ENCODE measurements around the gene BMP6.

Gene BMP6

DNA sequence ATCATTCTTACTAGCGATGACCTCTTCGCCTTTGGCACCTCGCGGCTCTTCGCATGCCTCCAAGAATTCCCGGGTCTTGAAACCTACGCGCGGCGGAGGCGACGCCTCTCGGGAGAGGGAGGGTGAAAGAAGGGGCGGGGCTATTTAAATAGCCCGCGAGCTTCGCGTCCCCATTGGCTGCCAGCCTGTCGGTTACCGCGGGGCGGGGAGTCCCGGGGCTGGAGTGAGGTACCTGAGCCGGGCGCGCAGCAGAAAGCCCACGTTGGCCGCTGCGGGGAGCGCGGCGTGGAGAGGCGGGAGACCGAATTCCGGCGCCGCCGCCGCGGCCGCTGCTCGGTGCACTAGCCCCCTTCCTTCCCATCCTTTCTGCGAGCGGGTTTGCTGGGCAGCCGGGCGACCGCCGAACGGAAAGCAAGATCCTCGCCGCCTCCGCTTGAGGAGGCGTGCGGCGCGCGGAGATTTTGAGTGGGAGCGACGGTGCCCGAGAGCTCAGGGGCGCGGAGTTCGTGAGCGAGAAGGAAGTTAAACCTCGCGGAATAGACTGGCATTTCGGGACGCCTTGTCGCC is at the start of gene BMP6:
TSS of gene BMP6 (plus strand) at position 251 of the 567 bp plus-strand sequence. CDS start 857 bp downstream, outside the sequence.
- no peak for DNase-seq (ENCODE audit: low read depth in 2 of 2)

DNA sequence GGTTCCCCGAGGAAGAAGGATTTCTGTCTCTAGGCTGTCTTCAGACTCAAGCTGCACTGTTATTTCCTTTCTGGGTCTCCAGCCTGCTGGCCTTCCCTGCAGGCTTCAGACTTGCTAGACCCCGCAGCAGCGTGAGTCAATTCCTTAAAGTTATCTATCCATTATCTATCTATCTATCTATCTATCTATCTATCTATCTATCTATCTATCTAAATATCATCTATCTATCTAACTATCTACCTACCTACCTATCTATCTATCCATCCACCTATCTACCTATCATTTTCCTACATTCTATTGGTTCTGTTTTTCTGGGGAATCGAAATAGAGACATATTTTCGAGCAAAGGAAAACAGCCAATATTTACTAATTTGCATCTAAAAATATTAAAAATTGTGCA is 48.7 kb upstream of the BMP6 start:
- DNase-seq (ENCODE audit: low read depth in 2 of 2), result no peak

DNA sequence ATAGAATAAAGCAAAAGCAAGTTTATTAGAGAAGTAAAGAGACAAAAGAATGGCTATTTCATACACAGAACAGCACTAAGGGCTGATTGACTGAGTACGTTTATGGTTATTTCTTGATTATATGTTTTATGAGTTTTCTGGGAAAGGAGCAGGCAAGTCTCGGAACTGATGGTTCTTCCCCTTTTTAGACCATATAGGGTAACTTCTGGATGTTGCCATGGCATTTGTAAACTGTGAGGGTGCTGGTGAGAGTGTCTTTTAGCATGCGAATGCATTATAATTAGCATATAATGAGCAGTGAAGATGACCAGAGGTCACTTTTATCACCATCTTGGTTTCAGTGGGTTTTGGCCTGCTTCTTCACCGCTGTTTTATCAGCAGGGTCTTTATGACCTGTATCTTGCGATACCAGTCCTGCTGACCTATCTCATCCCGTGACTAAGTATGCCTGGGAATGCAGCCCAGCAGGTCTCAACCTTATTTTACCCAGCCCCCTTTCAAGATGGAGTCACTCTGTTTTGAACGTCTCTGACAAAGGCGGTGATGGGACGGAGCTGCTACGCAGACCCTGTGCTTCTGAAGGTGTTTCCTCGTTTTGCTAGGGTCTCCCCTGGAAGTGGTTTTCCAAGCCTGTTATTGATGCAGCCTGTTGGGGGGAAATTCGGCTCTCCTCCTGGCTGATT is 45.4 kb upstream of the BMP6 start:
- no peak for DNase-seq (ENCODE audit: low read depth in 2 of 2)

DNA sequence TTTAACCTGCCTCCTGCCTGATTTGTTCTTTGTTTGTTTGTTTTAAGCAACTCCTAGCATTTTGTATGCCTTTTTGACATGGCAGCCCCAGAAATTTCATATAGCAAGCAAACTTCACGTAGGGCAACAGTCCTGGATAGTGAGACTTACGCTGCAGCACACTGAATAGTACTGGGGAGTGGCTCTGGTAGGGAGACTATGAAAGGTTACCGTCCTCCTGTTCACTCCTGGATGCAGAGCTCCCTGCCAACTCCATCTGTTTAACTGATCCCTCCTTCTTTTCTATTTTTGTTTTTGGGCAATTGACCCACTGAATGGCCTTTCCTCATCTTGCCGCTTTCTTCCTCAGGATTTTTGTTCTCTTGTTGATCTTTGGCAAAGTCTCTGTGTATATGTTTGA is 44.5 kb upstream of the BMP6 start:
- no peak for DNase-seq (ENCODE audit: low read depth in 2 of 2)

DNA sequence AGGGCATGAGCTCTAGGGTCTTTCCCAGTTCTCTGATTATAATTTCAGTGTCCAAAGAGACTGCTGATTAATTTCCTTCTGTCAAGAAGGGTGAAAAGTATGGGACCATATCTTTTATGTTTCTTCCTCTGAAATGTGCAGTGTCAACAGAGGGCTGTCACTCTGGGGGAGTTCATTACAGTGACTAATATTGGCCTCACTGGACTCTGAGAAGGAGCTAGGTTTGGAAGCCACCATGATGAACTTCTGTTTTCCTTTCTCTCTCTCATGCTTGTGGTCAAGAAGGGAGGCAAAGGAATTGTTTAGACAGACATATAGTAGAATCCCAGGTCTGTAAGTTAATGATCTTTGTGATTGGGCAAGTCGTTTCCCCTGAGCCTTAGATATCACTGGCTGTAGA is 41.8 kb upstream of the BMP6 start:
- DNase-seq (ENCODE audit: low read depth in 2 of 2), result no peak

DNA sequence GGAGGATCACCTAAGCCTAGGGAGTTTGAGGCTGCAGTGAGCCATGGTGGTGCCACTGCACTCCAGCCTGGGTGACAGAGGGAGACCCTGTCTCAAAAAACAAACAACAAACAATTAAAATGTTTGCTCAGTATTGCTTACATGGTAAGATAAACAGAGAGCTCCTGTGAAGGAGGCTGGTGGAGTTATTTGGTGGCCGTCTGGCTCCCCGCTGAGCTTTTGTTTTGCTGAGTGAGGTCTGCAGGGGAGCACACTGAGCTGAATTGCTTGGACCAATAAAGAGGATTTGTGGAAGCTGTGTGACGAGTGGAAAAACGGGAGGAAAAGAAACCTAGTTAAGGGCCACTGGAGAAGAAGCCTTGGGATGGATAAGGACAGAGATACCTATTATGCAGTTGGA is 41.1 kb upstream of the BMP6 start:
- DNase-seq (ENCODE audit: low read depth in 2 of 2), result no peak

DNA sequence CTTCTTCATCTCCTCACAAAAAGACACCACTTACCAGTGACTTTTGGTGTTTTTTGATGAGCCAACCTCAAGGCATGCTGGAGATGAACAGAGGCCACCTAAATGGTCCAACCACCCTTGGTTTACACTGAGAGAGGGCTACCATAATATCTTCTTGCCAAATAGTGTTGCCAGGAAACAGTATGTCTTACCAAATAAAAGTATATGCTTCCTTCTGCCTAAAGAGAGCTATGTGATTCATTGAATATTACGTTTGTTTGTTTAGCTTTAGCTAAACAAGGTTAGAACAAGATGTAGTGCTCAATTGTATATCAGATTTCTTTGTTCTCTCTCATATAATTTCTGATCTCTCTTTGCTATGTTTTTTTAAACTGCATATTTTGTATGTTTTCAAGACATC is 40.6 kb upstream of the BMP6 start:
- no peak for DNase-seq (ENCODE audit: low read depth in 2 of 2)

DNA sequence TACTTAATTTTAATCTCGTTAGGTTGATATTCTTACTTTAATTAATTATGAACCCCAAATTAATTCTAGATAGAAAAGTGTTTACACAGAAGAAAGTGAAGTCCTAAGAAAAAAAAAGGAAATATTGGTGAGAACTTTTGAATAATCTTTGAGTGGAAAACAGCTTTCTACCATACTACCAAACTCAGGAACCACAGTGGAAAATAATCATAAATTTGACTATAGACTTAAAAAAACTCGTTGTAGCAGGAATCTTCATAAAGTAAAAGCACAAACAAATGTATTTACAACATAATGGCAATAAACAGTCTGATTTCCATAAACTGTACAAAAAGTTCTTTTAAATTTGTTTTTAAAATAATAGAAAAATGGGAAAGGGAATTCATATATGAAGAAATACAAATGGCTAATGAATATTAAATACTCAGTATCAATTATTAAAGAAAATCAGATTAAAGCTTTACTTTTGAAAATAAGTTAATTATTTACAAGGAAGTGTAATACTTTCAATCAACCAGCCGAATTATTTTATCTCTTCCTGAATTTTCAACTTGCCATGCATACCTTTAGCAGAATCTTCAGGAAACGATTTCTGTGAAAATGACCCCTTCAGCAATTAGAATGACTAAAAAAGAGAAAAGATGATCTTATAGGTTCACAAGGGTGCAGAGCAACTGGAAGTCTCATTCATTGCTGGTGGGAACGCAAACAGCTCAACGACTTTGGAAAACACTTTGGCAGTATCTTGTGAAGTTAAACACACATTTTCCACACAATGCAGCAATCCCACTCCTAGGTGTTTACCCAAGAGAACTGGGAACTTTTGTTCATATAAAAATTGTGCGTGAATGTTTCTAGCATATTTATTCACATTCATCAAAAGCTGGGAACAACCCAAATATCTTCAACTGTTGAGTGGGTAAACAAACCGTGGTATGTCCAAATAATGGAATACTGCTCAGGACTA is 38.5 kb upstream of the BMP6 start:
- DNase-seq (ENCODE audit: low read depth in 2 of 2), result no peak

DNA sequence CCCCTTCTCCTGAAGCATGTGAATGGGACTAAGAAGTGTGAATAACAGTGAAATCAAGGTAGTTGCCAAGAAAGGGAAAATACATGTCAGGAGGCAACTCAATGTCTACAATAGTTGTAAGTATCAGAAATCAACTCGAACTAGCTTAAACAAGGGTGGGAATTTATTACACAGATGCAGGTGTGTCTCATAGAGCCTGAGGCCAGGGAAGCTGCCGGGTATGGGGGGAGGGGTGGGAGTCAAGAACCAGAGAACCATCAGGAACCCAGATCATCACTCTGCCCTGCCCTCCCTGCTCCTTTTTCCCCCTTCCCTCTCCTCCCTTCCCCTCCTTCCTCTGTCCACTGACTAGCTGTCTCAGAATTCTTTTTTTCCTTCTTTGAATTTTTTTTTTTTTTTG is 34.9 kb upstream of the BMP6 start:
- DNase-seq (ENCODE audit: low read depth in 2 of 2), result no peak

DNA sequence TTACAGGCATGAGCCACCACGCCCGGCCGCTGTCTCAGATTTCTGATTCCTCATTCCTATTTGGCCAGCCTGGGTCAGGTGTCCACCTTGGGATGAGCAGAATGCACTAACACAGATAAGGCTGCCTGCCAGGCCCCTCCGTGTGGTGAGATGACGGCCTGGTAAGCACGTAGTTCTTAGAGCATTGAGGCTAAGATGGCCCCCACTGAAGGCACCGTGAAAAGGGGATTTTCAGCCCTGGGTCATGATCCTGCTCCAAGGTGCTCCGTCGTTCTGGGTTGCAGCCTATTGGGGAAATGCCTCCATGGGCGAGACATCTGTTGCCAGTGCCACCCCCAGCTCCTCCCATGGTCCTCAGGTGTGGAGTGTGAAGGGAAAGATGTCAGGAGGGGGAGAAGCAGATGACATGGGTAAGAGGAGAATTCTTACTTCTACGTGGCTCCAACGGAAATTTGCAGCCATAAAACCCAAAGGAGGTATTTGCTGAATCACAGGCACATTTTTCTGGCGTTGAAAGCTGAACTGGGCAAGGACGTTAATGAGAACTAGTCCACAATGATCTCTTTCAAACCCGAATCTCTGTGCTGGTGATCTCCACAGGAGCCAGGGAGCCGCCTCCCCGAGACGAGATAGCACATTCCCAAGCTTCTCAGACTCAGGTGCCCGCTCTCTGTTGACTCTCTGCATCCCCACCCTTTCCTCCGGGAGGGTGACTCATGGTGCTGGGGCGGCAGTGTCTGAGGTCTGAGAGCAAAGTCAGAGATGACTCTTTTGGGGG is 34.0 kb upstream of the BMP6 start:
- no peak for DNase-seq (ENCODE audit: low read depth in 2 of 2)

DNA sequence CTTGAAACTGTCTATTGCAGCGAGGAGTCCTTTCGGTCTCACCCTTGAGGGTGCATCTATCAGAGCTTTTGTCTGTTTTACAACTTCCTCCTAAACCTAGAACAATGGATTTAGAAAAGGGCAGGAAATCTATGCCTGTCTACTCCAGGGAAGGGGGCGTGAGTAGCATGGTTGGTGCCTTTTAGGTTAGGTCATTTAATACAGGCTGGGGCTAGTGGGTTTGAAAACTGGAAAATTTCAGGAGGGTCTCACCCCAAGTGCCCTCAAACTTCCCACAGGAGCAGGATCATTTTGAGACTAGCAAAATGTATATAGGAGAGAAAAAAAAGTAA is 33.5 kb upstream of the BMP6 start:
- DNase-seq (ENCODE audit: low read depth in 2 of 2), result no peak

DNA sequence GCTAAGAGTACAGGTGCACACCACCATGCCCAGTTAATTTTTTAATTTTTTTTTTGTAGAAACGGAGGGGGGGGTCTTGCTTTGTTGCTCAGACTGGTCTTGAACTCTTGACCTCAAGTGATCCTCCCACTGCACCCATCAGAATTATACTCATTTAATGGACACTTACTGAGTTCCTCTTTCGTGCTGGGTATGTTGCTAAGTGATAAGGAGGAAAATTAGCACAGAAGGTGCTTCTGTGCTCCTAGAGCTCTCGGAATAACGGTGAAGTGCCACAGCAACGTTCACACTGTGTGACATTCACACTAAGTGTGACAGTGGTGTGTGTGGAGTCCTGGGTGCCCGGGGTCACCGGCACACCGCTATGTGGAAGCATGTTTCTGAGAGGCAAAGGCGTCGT is 32.1 kb upstream of the BMP6 start:
- DNase-seq (ENCODE audit: low read depth in 2 of 2), result no peak

DNA sequence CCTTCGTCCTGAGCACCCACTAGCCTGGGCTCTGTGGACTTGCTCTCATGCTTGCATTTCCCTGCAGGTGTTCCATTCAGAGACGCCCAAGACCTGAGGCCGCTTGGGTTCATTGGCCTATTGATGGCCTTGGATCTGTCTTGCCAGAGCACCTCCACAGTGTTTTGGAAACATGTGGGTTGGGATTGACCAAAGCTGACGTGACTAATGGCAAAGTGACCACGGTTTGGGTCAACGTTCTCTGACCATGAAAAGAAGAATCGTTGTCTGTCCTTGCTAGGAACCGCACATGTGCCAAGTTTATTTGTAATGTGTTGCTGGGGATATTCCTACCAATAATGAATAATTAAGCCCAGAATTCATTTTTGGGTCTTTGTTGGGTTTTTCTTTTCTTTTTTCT is 29.8 kb upstream of the BMP6 start:
- DNase-seq (ENCODE audit: low read depth in 2 of 2), result no peak

DNA sequence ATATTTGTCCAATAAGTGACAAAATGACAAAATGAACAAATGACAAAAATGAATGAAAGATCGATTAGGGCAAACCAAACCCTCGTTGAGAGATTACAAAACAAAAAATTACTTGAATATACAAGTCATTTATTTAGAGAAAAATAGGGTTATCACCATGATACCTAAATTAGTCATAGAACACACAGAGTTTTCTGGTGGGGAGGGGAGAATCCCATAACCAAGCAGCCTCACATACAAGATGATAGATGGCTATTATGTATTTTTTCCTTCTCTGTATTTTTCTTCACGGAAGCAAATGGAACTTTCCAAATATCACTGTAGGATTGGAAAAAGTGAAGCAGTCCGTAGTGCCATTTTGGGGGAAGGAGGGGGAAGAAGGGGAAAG is 28.5 kb upstream of the BMP6 start:
- DNase-seq (ENCODE audit: low read depth in 2 of 2), result no peak

DNA sequence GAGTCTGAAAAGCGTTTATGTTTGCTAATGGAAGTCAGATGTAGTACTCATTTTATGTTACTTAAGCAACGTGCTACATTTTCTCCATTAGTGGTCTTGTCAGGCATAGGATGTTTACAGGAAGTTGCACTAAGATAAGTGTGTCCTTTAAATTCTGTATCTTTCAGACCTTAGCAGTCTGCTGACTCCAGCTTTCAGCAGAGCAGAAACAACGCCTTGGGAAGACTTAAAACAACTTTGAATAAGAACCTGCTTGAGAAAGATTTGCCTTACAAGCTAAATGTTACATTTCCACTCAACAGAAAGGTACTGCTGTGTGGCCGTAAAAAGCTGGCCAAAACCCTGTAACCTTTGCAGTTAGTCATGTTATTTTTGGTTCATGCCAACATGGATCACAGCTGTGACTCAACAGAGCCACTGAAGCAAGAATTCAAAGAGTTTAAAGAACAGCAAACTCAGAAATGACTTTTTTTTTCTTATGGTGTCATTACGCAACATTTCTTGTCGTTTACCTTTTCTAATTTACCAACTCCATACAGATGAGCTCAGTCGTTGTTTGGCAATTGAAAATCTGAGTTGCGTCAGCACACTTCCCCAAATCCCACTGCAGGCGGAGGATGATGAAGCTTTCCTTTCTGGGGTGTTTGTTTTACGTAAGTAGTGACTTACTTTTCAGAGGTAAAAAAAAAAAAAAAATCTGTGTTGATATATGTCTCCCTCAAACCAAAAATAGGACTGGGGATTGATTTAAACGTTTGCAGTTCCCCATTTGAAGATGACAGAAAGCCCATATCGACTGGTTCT is 27.9 kb upstream of the BMP6 start:
- no peak for DNase-seq (ENCODE audit: low read depth in 2 of 2)

DNA sequence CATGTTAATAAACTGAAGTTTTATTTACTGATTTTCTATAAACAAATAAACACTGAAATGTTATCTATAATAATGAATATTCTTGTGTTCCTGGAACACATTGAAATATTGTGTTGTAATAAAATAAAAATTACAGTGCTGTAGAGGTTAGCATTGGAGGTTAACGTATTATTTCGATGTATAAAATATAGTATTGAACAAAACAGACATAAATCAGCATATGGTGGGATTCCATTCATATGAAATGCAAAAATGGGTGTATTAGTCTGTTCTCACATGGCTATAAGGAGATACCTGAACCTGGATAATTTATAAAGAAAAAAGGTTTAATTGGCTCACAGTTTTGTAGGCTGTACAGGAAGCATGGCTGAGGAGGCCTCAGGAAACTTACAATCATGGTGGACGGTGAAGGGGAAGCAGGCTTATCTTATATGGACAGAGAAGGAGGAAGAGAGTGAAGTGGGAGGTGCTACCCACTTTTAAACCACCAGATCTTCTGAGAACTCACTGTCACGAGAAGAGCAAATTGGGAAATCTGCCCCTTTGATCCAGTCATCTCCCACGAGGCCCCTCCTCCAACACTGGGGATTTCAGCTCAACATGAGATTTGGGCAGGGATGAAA is 24.6 kb upstream of the BMP6 start:
- DNase-seq (ENCODE audit: low read depth in 2 of 2), result no peak

DNA sequence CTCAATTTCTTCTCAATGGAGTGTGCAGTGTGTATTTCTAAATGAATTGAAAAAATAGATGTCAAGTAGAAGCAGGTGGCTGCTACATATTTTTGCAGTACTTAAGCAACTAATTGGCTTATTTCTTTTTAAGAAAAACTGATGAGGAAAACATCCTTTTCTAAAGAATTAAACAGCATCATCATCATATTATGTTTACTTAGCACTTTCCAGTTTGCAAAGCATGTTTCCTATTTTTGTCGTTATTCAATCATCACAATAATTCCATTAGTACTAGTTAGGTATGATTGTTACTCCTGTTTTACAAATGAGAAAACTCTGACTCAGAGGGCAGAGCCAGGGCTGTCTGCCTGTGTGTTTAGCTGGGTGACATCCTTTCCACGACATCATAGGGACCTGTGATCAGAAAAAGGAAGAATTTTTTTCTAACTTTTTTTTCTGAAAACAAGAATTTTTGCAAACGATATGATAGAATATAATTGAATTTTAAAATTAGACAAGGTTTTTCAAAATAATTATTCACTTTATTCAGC is 22.7 kb upstream of the BMP6 start:
- DNase-seq (ENCODE audit: low read depth in 2 of 2), result no peak

DNA sequence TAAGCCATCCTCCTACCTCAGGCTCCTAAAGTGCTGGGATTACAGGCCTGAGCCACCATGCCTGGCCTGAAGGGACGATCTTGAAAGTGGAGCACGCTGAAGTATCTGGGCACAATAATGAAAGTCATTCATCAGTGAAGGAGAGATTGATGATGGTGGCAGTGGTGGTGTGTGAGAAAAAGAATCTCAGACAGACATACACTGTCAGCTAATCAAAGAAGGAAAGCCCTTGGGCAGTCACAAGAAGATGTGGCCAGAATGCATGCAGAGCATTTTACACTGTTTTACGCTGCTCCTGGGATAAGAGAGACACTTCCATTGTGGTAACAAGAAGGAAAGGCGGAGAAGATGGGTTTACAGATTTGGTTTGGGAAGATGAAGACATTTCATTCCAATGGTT is 20.4 kb upstream of the BMP6 start:
- no peak for DNase-seq (ENCODE audit: low read depth in 2 of 2)

DNA sequence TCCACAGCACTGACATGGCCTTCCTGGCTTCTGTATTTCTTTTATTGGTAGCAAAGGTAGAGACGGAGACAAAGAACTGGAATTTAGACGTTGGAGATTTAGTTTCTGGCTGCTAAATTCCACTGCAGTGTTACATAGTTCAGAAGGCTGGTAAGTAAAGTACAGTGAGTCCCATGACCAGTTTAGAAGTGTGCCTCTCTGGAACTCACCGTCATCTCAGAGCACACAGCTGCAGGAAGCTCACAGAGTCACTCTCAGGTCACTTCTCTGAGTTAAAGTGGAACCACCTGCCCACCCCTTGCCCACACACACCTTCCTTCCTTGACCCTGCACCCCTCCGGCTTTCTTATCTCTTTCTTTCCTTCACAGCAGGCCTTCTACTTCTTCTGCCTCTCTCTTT is 19.6 kb upstream of the BMP6 start:
- no peak for DNase-seq (ENCODE audit: low read depth in 2 of 2)

DNA sequence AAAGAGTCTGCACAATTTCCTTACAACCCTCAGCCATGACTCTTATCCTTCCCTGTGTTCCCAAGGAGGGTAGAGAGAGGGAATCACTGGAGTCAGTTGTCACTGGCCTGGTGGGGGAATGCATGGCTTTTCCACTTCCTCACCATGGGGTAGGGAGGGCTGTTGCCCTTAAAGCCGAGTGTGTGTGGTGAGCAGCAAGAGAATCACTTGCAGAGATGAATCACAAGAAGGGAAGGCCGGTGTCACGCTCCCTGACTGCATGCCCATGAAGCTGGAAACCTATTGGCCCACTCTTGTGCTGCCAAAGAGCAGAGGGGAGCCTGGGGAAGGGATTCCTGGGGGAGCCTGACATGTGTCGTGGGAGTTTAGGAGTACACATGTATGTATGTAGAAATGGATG is 18.1 kb upstream of the BMP6 start:
- no peak for DNase-seq (ENCODE audit: low read depth in 2 of 2)

DNA sequence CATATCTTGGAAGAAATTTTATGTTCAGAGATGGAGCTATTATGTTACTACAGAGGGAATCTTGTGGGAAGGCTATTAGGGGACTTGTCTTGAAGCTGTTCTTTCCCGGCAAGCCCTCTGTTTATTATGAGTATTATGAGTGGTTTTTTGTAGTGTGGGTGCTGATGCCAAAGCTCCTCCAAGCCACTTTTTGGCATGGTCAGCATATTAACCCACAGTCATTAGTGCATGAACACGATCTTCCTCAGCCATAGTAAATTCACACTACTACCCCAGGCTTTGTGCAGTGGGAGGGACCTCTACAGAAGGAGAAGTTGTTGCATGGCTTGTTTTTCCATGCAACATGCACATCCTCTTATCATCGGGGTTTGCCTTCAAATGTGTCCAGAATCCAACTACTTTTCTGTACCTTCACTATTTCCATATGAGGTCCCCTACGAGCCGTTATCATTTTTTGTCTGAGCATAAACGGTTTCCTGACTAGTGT is 6.5 kb upstream of the BMP6 start:
- DNase-seq (ENCODE audit: low read depth in 2 of 2), result no peak

All from stimulated activated CD8-positive, alpha-beta memory T cell treated with anti-CD3 and anti-CD28 coated beads, Interleukin-7, amount 100 ng/mL, for 1 hour (primary cell).